Astrocyte (in vitro differentiated cells and primary cell): Measurements from ENCODE around the gene KIAA0825.

Experiments used
- CTCF ChIP-seq: IDR thresholded peaks from 2 replicates; pipeline ENCODE4 v1.5.1; 2011; ENCODE audit warnings: low read depth, mild to moderate bottlenecking, inconsistent platforms, low read length, moderate library complexity; ENCODE audit not compliant: insufficient read depth
- EZH2 ChIP-seq: IDR thresholded peaks from 2 replicates; pipeline ENCODE4 v1.6.1; 2012; ENCODE audit warnings: mild to moderate bottlenecking, low read length, inconsistent platforms; ENCODE audit not compliant: insufficient read depth

GRCh38 chr5:94209774-94210355, 408.5 kb downstream of the KIAA0825 start:
- no peak for TF ChIP-seq CTCF
- no peak for TF ChIP-seq EZH2
